Stimulated activated CD8-positive, alpha-beta memory T cell treated with anti-CD3 and anti-CD28 coated beads, Interleukin-2, amount 100 ng/mL, for 1 hour (primary cell): ENCODE measurements around the gene ICAM2.
"Not testable (repeated sequence)": the region's sequence is repeated elsewhere in the genome, so short reads cannot be mapped to it uniquely, and the experiment has no call there.

Source experiments
- DNase-seq, 2 donors: peaks; one replicate each; pipeline ENCODE4 v3.0.0-alpha.2; 2020; ENCODE audit warnings: low read depth in 2 of 2

Gene ICAM2

DNA sequence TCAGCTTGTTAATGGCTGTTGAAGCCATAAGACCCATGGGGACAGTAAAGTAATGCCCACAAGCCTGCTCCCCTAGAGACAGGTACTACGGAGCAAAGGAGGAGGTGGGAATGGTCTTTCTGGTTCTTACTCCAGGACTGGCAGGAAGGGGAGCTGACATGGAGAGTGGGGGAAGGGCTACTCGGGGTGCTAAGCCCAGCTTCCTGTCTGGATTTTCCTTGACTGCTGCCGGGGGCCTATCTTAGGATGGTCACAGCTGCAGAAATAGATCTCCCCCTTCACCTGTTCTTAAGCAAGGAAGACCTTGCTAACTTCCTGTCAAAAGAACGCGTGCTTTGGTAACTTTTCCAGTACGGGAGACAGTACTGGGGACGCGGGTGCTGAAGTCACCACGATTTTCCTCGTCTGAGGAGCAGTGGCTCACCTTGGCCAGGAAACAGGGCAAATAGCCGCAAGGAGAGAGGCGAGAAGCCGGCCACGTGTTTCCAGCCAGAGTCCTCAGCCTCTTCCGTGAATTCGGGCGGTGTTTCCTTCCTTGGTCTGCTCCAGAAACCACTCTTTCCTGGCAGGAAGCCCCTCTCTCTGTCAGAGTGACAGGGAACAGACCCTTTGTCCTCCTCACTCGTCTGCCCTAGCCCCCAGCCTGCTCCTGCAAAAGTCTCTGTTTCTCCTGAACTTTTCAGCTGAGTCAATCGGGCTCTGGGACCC is 22.9 kb downstream of the ICAM2 start:
- no peak for DNase-seq

DNA sequence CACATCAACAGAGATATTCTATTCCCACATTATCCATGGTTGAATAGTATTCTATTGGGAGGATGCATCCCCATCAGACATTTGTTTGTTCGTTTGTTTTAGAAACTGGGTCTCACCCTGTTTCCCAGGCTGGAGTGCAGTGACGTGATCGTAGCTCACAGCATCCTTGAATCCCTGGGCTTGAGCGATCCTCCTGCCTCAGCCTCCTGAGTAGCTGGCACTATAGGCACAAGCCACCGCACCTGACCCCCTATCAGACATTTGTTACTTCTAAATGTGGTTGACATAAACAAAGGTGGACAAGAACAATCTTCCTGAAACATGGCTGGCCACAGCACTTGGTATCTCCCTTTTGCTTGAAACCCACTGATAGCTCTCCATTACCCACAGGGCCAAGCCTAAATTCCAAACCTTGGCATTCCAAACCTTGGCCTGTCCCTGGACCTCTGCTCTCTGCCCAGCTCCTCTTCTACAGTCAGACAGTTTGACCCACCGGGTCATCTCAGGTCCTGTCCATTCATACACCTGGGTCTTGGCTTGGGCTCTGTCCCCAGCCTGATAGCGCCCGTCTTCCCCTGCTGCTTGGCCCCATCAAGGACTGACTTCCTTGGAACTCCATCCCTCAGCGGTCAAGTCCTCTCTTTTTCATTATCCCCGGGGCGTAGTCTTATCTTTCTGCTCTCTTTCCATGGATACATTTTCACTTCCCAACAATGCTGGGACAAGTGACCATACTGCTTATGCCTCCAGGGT is 23.8 kb downstream of the ICAM2 start:
- no peak for DNase-seq

DNA sequence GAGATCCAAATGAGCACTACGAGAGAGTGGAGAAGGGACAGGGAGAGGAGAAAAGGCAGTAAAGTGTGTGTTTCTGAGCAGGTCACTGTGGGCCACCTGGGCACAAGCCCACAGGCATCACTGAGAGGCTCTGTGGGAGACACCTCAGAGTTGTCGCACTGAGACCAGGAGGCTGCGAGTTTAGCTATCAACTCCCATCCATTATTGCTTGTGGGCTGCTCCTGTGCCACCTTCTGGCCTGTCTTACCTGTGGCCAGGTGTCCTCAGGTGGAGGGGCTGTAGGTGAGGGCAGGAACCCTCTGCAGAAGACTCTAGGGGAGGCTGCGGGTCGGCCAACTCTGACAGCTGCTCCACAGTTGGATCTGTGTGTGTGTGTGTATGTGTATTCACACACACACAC is 24.8 kb downstream of the ICAM2 start:
- DNase-seq = no peak

DNA sequence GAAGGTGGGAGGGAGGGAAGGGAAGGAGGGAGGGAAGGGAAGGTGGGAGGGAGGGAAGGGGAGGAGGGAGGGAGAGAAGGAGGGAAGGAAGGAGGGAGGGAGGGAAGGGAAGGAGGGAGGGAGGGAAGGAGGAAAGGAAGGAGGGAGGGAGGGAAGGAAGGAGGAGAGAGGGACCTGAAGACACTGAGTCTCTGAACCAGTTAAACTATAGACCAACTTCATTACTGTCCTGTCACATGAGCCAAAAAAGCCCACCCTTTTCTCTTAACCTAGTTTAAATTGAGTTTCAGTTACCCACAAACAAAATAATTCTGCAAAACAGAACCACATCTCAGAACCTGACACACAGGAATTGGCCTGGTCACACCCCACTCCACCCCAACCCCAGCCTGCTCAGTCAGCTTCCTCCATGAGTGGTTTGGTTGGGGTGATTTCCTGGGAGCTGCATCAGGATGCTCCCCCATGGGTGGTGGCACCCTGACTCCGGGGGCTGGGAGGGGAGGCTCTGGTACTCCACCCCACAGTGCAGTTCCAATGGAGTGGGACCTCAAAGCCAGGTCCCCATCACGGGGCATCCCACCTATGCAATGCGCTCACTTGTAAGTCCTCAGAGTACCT is 27.0 kb downstream of the ICAM2 start:
- no peak for DNase-seq

DNA sequence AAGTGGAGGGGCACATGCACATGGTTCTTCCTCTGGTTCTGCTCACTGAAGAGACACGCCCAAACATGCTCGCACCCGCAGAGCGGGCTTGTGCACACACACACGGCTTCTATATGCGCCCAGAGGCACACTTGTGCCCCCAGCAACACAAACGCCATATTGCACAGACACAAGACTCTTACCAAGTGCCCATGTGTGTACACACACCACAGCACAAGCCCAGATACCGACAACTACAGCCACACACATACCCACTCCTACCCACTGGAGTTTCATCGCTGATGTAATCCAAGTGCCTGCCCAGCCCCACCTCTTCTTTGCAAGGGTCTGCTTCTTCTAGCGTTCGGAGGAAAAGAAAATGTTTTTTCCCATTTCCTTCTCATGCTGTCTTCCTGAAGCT is 28.8 kb downstream of the ICAM2 start:
- DNase-seq = no peak

DNA sequence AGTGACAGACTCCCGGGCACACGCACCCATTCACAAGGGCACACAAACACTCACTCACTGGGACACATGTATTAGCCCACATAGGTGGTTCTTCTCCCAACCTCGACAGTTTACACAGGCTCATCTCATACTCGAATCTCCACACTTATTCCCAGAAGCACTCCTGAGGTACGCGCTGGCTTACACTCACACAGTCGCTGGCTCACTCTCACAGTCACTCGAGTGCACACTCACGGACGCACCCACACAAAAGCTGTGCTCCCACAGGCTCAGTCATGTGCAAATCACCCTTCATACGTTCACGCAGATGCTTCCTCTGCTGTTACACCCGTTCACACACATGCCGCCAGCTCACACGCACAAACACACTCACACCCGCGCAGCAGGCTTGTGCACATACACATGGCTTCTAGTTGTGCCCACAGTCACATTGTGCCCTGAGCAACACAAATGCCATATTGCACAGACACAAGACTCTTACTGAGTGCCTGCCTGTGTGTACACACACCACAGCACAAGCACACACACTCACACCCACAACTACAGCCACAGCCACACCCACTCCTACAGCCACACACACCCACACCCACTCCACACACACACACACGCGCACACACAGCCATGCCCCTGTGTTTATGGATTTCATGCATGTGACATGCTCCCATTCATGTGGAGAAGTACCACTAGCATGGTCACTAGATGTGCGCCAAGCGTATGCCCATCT is 30.6 kb downstream of the ICAM2 start:
- DNase-seq = no peak

DNA sequence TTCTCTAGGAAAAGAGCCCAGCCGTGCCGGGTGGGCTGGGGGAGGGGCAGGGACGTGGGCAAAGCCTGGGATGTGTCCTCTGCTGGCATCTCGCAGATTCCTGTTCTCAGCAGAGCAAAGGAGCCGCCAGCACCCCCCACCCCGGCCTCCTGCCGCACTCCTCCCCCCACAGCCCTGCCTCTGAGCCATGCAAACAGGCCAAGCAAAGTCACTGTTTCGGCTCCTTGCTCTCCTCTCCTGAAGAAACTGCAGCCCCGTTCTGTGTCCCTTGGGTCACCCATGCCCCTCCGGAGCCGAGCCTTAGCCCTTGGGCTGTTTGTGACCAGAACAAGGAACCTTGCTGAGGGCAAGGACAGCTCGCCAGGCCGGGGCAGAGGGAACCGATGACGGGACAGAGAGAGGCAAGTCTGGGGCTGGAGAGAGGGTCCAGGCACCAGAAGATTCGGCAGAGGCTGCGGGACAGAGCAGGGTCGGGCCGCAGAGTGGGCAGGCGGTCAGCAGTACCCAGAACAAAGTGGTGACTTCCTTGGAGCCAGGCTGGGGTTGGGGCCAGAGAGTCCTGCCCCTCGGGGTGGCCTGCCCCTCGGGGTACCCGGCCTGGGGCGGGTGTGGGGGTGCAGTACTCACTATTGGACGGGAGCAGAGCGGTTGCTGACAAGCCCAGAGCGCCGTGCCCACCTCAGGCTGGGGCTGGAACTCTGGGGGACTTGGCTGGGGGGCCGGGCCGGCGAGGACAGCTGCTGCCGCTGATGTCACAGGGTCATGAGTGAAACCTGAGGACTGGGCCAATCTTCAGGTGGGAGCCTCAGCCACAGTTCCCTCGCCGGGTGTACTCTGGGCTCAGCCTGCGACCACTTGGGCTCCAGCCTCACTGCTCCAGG is 31.5 kb downstream of the ICAM2 start:
- no peak for DNase-seq

DNA sequence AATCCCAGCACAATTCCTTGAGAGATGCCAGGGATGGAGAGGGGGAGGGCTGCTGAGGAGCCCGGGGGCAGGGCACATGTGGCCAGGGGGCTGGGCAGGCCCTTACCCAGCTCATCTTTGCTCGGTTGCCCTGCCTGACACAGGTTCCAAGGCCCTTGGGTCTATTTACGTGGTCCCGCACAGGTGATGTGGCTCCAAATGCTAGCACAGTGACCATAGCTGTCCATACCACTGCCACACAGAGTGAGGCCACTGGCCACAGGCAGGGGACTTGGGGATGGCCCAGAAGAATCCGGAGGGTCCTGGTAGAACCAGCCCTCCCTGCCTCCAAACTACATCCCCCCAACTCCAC is 32.3 kb downstream of the ICAM2 start:
- DNase-seq = no peak

DNA sequence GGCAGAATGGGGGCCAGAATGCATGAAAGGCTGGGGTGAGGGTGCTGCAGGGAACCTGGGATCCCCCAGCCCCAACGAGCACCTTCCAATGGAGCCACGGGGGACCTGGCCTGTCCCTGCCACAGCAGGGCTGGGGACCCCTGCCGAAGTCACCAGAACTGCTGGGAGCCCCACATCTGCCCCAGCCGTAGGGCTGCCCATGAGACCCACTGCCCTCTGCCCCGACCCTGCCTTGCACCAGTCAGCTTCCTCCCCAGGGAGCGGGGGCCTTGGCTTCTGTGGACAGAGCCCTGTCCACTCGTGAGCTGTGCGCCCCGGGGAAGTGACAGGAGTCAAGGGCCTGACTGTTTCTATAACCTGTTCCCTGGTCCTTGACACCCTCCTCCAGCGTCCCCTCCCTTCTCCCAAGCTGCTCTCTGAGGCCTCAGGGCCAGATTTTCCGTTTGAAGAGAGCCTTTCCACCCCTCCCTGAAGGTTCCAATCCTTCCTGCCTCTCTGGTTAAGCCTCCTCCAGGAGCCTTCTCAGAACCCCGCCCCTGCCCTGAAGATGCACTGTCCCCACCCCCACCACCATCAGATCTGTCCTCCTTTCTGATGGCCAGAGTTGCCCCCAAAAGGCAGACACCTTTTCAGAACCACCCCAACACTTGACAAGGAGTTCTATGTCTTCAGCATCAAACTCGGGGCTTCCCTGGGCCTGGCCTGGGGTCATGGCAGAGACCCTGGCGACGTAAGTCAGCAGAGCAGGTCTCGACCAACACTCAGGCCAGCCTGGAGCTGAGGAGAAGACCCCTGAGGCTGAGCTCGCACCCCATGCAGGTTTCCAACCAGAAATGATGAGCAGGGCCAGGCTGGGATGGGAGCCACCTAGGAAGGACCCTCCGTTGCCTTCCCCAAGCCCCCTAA is 33.0 kb downstream of the ICAM2 start:
- DNase-seq = no peak

DNA sequence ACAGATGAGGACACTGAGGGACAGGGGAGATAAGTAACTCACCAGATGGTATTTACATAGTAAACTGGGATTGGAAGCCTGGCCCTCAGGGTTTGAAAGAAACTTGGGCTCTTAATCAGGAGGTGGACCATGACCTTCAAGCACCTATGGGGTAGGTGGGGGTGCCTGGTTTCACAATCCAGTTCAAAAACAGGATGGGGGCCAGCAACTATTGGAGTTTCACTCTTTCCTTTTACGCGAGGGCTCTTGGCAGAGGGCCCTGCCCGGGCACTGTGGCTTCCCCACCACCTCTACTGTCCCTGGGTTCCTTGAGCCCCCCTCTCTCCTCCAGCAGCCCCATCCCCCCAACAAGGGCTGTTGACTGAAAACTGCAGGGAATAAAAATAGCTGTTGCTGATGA is 33.6 kb downstream of the ICAM2 start:
- DNase-seq = no peak

DNA sequence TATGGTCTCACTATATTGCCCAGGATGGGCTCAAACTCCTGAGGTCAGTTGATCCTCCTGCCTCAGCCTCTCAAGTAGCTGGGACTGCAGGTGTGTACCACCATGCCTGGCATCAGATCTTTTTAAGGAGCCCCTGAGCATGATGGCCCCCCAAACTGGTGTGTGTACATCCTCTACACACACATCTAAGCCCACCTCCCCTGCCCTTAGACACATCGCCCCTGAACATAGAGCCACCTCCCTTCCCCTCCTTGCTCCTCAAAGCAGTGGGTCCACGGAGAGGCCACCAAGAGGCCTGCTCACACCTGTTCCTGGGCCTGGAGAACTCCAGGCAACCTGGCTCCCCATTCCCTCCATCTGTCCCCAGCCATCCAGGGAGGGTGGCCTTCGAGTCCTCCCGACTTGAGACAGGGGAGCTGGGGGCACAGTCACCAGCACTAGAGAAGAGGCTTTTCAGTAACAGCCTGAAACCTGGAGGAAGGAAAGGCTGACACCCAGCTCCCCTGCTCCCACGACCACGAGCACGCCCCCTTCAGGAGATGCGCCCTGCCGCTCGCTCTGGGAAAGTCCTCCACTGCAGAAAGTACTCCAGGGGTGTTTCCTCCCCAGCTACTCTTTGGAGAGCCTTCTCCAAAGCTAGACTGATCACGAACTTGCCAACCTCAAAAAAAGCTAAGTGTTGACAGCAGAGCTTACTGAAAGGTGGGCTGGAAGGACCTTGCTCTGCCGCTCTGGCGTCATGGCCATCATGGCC is 34.9 kb downstream of the ICAM2 start:
- DNase-seq = no peak

DNA sequence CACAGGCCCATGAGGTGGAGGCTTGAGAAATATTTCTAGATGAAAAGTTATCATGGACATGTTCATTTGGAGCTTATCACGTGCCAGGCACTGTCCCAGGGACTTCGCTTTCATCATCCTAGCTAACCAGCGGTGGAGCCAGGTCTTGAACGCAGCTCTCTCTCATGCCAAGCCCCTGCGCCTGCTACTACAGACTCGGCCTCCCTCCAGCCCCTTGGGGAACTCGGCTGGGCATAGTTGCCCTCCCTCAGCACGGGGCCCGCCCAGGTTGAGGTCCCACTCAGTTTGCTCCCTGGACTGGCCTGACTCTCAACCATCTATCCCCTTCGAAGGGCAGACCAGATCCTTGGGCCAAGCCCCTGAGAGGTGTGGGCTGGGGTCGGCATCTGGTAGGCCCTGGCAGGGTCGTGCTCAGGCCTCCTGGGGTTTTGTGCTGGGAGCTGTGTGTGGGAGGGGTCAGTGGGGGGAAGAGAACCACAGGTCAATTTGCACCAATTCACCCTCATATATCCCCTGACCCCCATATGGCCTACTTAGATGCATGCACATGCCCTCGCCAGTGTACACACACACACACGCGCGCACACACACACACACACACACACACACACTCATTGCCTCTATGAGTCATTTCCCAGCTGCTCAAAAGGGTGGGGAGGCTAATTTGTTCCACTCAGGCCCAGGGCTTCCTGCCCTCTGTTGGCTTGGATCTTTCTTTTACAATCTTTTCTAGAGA is 35.6 kb downstream of the ICAM2 start:
- DNase-seq = no peak

DNA sequence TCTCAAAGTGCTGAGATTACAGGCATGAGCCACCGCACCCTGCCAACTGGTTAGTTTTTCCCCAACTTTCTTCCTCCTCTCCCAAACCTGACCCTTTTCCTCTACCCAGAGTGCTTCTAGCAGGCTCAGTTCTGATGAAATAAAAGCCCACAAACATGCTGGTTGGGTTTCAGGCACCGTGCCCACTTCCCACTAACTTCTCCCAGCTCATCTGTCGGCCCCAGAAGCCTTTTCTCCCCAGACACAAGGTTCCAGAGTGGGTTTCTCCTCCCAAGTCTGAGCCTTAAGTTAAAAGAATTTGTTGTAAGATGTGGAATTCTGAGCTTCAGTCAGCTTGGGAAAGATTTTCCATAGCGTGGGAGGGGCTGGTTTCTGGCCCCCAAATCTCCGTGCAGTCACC is 36.2 kb downstream of the ICAM2 start:
- no peak for DNase-seq

DNA sequence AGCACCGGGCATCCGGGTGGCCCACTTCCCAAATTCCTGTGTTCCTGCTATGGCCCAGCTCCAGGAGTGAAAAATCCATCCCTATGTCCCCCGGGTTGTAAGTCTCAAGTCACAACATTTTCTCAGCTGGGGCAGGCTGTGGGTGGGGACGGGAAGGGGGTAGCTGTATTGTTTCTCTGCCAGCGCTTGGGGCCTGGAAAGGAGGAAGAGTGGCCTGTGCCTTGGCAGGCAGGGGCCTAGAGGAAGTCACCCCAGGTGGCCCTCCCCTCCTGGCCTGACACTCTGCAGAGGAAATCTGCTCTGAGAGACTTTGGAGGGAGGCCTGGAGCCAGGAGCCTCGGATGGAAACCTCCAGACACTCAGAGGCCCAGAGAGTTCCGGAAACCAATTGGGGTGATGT is 37.1 kb downstream of the ICAM2 start:
- no peak for DNase-seq

DNA sequence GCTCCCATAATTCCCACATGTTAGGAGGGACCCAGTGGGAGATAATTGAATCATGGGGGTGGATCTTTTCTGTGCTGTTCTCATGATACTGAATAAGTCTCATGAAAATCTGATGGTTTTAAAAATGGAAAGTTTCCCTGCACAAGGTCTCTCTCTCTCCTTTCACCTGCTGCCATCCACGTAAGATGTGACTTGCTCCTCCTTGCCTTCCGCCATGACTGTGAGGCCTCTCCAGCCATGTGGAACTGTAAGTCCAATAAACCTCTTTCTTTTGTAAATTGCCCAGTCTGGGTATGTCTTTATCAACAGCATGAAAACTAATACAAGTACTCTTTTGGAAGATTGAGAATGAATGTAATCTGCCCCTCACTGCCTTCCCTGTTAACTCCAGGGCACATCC is 37.8 kb downstream of the ICAM2 start:
- DNase-seq = not testable (repeated sequence)

DNA sequence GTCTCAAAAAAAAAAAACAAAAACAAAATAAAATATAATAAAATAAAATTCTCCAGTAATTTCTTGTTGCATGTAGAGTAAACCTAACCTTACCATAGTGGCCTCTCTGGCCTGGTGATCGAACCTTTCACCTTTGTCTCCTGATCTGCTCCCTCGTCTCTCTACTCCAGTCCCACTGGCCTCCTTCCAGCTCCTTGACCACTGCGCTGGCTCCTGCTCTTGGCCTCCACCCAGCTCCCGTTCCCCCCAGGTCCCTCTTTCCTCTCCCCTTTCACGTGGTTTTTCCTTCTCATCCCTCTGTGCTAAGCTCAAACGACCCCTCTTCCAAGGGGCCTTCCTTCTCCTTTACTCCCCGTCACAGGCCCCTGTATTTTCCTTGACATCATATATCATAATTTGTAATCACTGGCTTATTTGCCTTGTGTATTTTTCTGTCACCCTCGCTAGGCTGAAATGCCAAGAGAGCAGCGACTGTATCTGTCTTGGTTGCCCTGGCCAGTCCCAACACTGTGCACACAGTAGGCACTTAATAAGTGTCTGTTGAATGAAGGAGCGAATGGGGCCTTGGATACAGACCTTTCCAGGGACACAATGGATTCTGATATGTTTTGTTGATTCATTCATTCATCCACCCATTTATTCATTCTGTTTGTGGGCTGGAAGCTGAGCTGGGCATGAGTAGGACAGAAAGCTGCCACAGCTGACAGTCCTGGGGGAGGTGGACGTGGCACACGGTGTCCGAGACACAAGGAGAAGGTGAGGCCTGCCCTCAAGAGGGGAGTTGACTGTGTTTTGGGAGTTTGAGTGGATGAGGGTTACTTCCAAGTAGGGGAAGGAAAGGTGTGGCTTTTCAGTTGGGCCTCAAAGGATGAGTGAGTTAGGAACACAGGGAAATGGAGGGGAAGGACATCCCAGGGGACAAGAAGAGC is 41.9 kb downstream of the ICAM2 start:
- DNase-seq = no peak

DNA sequence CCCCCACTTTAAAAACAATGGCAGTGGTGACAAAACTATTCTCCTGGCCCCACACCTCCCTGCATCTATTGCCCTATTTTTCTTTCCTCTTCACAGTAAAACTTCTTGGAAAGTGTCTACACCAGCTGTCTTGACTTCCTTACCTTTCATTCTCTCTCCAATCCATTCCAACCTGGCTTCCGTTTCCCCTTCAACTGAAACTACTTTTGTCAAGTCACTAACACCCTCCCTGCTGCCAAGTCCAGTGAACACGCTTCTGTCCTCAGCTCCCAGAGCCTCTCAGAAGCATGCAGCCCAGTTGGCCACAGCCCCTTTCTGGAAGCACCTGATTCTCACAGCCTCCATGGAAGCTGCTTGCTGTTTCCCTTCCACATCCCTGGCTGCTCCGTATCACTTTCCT is 43.7 kb downstream of the ICAM2 start:
- DNase-seq = no peak

DNA sequence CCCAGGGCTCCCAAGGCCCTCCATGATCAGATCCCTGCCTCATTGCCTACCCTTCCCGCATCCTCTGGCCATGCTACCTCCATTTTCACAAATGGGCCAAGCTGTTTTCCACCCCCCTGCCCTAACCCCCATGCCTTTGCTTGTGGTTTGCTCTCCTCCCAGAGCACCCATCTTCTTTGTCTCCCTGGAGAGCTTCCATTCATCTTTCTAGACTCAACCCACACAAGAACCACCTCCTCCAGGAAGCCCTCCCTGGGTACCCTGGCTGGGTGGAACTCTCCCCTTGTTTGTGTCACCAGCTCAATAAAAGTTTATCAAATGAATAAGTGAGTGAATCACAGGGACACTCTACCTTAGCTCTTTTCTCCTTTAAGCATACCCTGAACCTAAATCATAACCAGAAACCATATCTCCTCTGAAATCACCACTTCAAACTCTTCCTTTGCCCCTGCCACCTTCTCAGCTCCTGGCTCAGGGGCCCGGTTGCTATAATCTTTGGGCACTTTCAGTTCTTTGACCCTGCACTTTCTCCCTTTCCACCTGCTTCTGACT is 44.8 kb downstream of the ICAM2 start:
- no peak for DNase-seq
